ENCODE results near the gene DHRSX.

DNA sequence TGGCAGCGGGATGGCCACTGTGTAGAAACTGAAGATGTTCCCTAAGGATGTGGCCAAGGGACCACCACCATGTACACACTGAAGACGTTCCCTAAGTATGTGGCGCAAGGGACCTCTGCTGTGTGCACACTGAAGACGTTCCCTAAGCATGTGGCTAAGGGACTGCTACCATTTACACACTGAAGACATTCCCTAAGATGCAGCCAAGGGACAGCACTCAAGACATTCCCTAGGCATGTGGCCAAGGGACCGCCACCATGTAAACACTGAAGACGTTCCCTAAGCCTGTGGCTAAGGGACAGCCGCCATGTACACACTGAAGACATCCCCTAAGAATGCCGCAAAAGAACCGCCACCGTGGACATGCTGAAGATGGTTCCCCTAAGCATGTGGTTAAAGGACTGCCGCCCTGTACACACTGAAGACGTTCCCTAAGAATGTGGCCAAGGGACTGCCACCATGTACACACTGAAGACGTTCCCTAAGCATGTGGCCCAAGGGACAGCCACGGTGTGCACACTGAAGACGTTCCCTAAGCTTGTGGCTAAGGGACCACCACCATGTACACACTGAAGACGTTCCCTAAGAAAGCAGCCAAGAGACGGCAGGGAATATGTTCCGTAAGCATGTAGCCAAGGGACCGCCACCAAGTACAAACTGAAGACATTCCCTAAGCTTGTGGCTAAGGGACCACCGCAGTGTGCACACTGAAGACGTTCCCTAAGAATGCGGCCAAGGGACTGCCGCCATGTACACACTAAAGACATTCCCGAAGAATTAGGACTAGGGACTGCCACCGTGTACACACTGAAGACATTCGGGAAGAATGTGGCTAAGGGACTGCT is 43.3 kb downstream of the DHRSX start:
- TF ChIP-seq POLR2A (conservative IDR thresholded peaks at IDR 0.05), result no peak
- no peak for TF ChIP-seq ZBTB17 (CRISPR knock-in tag; IDR thresholded peaks at IDR 0.05)
- no peak for TF ChIP-seq ZNF311 (CRISPR knock-in tag; IDR thresholded peaks at IDR 0.05)
- TF ChIP-seq SUPT5H (IDR thresholded peaks at IDR 0.05), result no peak
- TF ChIP-seq, protein P1, sequence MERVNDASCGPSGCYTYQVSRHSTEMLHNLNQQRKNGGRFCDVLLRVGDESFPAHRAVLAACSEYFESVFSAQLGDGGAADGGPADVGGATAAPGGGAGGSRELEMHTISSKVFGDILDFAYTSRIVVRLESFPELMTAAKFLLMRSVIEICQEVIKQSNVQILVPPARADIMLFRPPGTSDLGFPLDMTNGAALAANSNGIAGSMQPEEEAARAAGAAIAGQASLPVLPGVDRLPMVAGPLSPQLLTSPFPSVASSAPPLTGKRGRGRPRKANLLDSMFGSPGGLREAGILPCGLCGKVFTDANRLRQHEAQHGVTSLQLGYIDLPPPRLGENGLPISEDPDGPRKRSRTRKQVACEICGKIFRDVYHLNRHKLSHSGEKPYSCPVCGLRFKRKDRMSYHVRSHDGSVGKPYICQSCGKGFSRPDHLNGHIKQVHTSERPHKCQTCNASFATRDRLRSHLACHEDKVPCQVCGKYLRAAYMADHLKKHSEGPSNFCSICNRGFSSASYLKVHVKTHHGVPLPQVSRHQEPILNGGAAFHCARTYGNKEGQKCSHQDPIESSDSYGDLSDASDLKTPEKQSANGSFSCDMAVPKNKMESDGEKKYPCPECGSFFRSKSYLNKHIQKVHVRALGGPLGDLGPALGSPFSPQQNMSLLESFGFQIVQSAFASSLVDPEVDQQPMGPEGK (CRISPR knock-in tag; IDR thresholded peaks at IDR 0.05; ENCODE audit: borderline replicate concordance), result no peak
